Esophagus muscularis mucosa (tissue), 4 donors: ENCODE results near the gene VPS13D.

Experiments
- CTCF ChIP-seq, 3 experiments: fragments of 200-600 bp in 2 of 3; fragments of 450-650 bp in 1 of 3; sonication (generic) in 2 of 3; IDR thresholded peaks; one replicate each; pipeline ENCODE4 v1.5.1; 2017 to 2019; ENCODE audit warnings: antibody characterized with exemption in 3 of 3, mild to moderate bottlenecking in 2 of 3, moderate library complexity in 1 of 3
- EP300 ChIP-seq: sonication (generic); formaldehyde crosslinking; IDR thresholded peaks from one replicate; pipeline ENCODE4 v1.6.1; 2017; ENCODE audit warnings: antibody characterized with exemption
- POLR2A ChIP-seq: fragments of 450-650 bp; IDR thresholded peaks from one replicate; pipeline ENCODE4 v1.6.1; 2017; ENCODE audit warnings: antibody characterized with exemption, moderate library complexity, mild to moderate bottlenecking, low read depth
- POLR2AphosphoS5 ChIP-seq, 2 donors: sonication (generic); formaldehyde crosslinking; IDR thresholded peaks; one replicate each; pipeline ENCODE4 v1.6.1; 2017; ENCODE audit warnings: antibody characterized with exemption in 2 of 2

GRCh38 chr1:12372761-12373160 is 142.9 kb downstream of the VPS13D start:
- TF ChIP-seq CTCF (IDR thresholded peaks at IDR 0.05): no peak
- no peak for TF ChIP-seq POLR2A
- TF ChIP-seq POLR2AphosphoS5 (IDR thresholded peaks at IDR 0.05): no peak
- no peak for TF ChIP-seq EP300
